Left renal cortex interstitium (tissue), 4 donors: ENCODE data around the gene SLC35F1. TPM values are rescaled to one million over a fixed set of nuclear protein-coding genes. Genes with fewer than 3 reads are reported as not detected.
"Not testable (repeated sequence)": the region's sequence is repeated elsewhere in the genome, so short reads cannot be mapped to it uniquely, and the experiment has no call there.

Experiments
- DNase-seq, 4 donors: peaks; one replicate each; pipeline ENCODE4 v3.0.0-alpha.2; 2013; ENCODE audit warnings: low read depth in 4 of 4, low spot score in 2 of 4, missing footprints in 1 of 4
- polyA plus RNA-seq, 4 donors: library from polyadenylated mRNA; unstranded; fragments of 120-200 nt; gene quantifications; one replicate each; pipeline ENCODE4 v1.2.1, GENCODE V29; 2013; ENCODE audit not compliant: insufficient read length in 4 of 4

Gene SLC35F1
- polyA plus RNA-seq, 4 donors = 2.0 to 3.5 (median 3.2) TPM

GRCh38 chr6:117989086-117989485 lies 82.0 kb downstream of the SLC35F1 start:
- DNase-seq = no peak

GRCh38 chr6:117990151-117990550 lies 83.1 kb downstream of the SLC35F1 start:
- DNase-seq = no peak

- no peak for DNase-seq
Measured at GRCh38 chr6:117992856-117993255, 85.8 kb downstream of the SLC35F1 start.

DNA sequence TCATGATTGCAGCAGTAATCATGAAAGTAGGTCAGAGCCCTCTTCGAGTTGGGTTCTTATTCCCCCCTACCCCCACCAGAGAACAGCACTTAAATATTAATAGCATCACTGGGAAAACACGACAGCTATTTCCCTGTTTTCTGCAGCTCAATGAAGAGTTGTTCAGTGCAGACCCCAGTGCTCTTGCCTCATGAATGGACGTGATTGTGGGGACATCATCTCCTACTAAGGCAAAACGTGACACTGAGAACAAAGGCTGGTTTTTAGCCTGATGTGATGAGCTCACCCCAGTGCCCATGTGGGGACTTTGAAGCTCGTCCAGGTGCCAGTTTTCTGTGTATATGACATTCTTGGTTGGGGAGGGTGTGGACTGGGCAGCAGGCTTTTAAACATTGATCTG lies 105.9 kb downstream of the SLC35F1 start:
- no peak for DNase-seq

GRCh38 chr6:118016532-118016931 lies 109.5 kb downstream of the SLC35F1 start:
- DNase-seq = no peak

GRCh38 chr6:118017301-118017848 lies 110.3 kb downstream of the SLC35F1 start:
- no peak for DNase-seq

GRCh38 chr6:118023771-118024170 lies 116.7 kb downstream of the SLC35F1 start:
- no peak for DNase-seq

DNA sequence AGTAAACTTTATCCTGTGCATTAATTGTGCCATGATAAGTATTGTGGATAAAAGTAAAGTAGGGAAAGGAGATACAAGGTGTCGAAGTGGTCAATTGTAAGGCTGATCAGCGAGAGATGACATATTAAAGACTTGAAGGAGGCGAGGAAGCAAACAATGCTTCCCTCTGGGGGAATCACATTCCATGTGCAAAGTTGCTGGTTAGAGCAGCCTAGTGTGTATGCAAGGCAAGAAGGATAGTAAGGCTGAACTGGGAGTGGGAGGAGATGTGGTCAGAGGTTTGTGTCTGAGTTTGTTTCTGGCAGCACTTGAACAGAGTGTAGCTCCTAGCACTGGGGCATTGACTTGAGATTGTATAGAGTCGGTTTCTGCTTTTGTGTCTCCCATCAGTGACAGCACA lies 122.9 kb downstream of the SLC35F1 start:
- DNase-seq = no peak

GRCh38 chr6:118037479-118037878 lies 130.4 kb downstream of the SLC35F1 start:
- not testable (repeated sequence) for DNase-seq

DNA sequence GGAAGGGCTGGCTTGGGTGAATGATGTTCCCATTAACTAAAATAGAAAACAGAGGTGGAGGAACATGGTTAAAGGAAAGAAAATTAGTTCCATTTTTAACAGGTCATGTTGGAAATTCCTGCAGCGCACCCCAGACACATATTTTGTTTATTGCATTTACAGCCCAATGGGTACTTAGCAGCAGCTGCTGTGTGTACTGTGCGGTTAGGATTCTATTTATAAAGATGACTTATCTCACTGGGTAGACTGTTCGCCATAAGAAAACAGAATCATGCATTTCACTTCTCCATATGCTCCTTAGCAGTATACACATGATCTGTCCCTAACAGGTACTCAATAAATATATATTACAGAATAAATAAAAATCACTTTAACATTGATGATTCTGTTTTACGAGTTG lies 135.8 kb downstream of the SLC35F1 start:
- no peak for DNase-seq

DNA sequence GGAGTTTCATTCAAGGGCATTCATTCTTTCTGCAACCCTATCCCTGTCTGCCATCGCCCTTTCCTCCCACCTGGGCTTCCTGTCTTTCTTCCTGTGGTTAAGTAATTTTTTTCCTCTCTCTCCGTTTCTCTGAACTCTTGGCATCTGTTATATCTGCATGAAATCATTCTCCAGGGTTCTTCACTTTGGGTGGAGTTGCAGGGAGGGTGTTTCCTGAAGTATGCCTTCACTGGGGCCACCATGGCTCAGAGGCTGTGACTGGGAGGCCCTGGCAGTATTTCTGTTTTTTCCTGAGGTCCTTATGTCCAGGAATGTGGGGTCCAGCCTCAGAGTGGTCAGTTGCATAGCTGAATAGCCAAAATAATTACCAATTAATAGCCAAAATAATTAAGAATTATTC lies 137.2 kb downstream of the SLC35F1 start:
- DNase-seq = no peak

GRCh38 chr6:118054082-118054481 lies 147.0 kb downstream of the SLC35F1 start:
- no peak for DNase-seq

GRCh38 chr6:118061666-118062065 lies 154.6 kb downstream of the SLC35F1 start:
- DNase-seq = no peak

- no peak for DNase-seq
Measured at GRCh38 chr6:118080547-118080946, 173.5 kb downstream of the SLC35F1 start.

- no peak for DNase-seq
Measured at GRCh38 chr6:118083711-118084110, 176.6 kb downstream of the SLC35F1 start.

DNA sequence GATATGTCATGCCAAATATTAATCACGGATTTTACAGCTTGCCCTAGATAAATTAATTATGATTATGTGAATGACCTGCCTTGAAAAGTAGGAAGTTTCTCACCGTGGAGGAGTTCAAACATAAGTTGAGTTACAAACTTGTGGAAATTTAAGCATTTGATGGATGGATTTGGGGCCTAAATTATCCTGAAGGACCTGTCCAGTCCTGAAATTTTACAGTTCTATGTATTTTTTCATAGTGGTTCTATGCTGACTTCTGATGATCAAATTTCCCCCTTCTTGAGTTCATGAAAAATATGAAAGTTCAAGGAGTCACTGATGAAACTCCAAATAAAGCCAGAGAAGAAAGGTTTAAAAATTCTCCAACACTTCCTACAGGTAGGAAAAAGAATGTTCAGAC lies 178.6 kb downstream of the SLC35F1 start:
- DNase-seq = no peak

- no peak for DNase-seq
Measured at GRCh38 chr6:118086159-118086558, 179.1 kb downstream of the SLC35F1 start.

DNA sequence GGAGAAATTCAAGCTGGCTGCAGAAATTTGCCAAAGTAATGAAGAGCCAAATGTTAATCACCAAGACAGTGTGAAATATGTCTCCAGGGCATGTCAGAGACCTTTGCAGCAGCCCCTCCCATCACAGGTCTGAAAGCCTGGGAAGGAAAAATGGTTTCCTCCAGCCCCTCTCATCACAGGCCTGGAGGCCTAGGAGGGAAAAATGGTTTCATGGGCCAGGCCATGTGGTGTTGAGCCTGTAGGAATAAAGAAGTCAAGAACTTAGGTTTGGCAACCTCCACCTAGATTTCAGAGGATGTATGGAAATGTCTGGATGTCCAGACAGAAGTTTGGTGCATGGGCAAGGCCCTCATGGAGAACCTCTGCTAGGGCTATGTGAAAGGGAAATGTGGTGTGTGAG lies 185.0 kb downstream of the SLC35F1 start:
- no peak for DNase-seq

- DNase-seq = no peak
Measured at GRCh38 chr6:118097576-118097975, 190.5 kb downstream of the SLC35F1 start.

GRCh38 chr6:118100717-118101116 lies 193.7 kb downstream of the SLC35F1 start:
- no peak for DNase-seq

DNA sequence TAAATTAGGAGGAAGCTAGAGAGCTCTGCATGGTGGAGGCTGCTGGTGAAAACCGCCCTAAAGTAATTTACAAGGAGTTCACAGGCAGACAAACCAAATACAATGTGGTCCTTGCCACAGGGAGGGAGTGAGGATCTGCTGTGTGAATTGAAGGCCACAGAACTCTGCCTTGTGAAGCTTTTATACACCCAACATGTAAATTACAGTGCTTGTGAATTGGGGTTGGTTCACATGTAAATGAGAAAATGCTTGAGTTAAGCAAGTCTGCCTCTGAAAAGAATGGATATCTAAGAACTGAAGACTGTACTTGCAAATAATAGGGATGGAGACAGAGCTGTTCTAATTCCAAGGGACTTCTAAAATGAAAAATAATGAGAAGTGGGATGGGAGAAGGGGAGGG lies 194.2 kb downstream of the SLC35F1 start:
- DNase-seq = no peak

DNA sequence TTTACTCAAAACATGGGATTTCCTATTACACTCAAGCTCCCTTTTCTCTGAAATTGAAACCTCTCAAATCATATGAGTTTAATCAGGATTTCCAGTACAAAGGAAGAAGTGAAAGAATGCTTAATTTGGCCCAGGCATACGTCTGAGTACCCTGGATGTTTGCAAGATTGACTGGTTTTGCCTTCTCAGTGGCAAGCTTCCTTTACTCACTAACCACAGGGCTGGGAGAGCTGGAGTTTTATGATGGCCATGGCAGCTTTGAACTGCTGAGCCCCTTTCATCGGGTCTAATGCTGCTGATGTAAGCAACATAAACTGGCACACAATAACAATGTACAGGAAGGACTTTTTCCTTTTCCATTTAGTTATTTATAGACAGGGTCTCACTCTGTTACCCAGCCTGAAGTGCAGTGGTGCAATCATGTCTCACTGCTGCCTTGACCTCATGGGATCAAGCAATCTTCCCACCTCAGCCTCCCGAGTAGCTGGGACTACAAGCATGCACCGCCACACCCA lies 194.8 kb downstream of the SLC35F1 start:
- no peak for DNase-seq

GRCh38 chr6:118102401-118102800 lies 195.3 kb downstream of the SLC35F1 start:
- no peak for DNase-seq
